Stomach smooth muscle (tissue), 2 donors: Measurements from ENCODE around the gene SENP1.

ENCODE experiments used
- H3K27ac ChIP-seq: one replicate; pipeline ENCODE4 v1.7.0; 2013; ENCODE audit warnings: mild to moderate bottlenecking, low read length, inconsistent platforms
- H3K27me3 ChIP-seq, 2 donors: one replicate each; pipeline ENCODE4 v1.7.0; 2013; ENCODE audit warnings: low read length in 2 of 2; ENCODE audit not compliant: insufficient read depth in 2 of 2, control insufficient read depth in 1 of 2
- H3K36me3 ChIP-seq, 2 donors: one replicate each; pipeline ENCODE4 v1.7.0; 2013; ENCODE audit warnings: low read length in 2 of 2; ENCODE audit not compliant: control insufficient read depth in 2 of 2, insufficient read depth in 2 of 2
- H3K4me1 ChIP-seq: one replicate; pipeline ENCODE4 v1.7.0; 2013; ENCODE audit warnings: low read length; ENCODE audit not compliant: control insufficient read depth, insufficient read depth
- H3K4me3 ChIP-seq, 2 donors: one replicate each; pipeline ENCODE4 v1.7.0; 2013; ENCODE audit warnings: low read length in 2 of 2
- H3K9ac ChIP-seq, 2 donors: one replicate each; pipeline ENCODE4 v1.7.0; 2013; ENCODE audit warnings: low read length in 2 of 2, mild to moderate bottlenecking in 1 of 2
- H3K9me3 ChIP-seq, 2 donors: one replicate each; pipeline ENCODE4 v1.7.0; 2013; ENCODE audit warnings: low read length in 2 of 2; ENCODE audit not compliant: control insufficient read depth in 2 of 2
- donor health status: healthy.
- donor health status: Pancreatic carcinoma.

Gene SENP1

DNA sequence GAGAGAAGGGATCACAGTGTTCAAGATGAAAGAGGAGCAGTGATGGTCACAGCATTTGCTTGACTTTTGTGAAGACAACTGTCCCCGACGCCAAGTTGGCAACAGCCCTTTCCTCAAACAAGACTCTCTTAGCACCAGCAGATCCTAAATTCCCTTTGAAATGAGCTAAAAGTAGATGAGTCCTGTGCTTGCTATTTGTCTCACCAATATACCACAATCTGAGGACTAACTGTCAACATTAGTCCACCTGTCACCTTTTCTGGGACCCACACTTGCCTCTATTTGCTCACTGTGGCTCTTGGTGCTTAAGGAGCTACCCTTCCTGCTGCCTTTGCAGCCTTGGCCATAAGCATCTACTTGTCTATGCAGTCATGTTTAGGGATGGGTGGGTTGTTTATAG, 54.2 kb downstream of the SENP1 start:
- H3K36me3 ChIP-seq = peaks cover 6 to 24% of the 10 kb centered on the region in 2 donors

DNA sequence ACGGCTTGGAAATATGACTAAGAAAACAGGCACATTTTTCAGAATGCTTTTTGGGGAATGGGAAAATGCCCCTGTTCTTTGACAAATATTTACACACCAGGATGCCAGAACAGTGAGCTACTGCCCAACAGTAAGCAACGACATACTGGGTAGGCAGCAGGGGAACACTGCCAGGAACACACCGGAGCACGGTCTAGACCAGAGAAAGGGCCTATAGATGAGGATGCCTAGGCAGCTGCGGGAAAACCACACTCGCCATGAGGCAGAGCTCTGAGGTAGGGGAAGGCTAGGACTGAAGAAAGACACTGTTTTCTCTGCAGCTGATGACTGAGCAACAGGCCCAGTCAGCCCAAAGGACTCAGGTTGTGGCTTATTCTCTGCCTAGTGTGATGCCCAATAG, 55.7 kb downstream of the SENP1 start:
- H3K4me3 ChIP-seq = no peak overlapping the region
- peaks cover 14 to 38% of the 10 kb centered on the region in 2 donors for H3K36me3 ChIP-seq
- no peak overlapping the region for H3K9ac ChIP-seq
- H3K9me3 ChIP-seq = no peaks in the 10 kb centered on the region
- no peaks in the 10 kb centered on the region for H3K4me1 ChIP-seq
- no peak overlapping the region for H3K27ac ChIP-seq
- H3K27me3 ChIP-seq = no peaks in the 10 kb centered on the region

More for the DNA sequence above, 54.2 kb downstream of the SENP1 start:
- no peaks in the 10 kb centered on the region for H3K27me3 ChIP-seq
- no peak overlapping the region for H3K4me3 ChIP-seq
- H3K4me1 ChIP-seq = no peaks in the 10 kb centered on the region
- no peak overlapping the region for H3K27ac ChIP-seq
- H3K9me3 ChIP-seq = no peaks in the 10 kb centered on the region
- no peak overlapping the region for H3K9ac ChIP-seq

- no peak overlapping the region for H3K9ac ChIP-seq
- H3K36me3 ChIP-seq = peaks cover 22 to 44% of the 10 kb centered on the region in 2 donors
- H3K9me3 ChIP-seq = no peaks in the 10 kb centered on the region
- H3K4me1 ChIP-seq = no peaks in the 10 kb centered on the region
- no peak overlapping the region for H3K4me3 ChIP-seq
- H3K27me3 ChIP-seq = no peaks in the 10 kb centered on the region
- no peak overlapping the region for H3K27ac ChIP-seq
Measured at GRCh38 chr12:48045965-48046518, 59.8 kb downstream of the SENP1 start.

GRCh38 chr12:48045061-48045846, 60.6 kb downstream of the SENP1 start:
- no peaks in the 10 kb centered on the region for H3K4me1 ChIP-seq
- no peaks in the 10 kb centered on the region for H3K9me3 ChIP-seq
- H3K36me3 ChIP-seq = peaks cover 22 to 41% of the 10 kb centered on the region in 2 donors
- H3K27me3 ChIP-seq = no peaks in the 10 kb centered on the region
- H3K4me3 ChIP-seq = no peak overlapping the region
- H3K27ac ChIP-seq = no peak overlapping the region
- H3K9ac ChIP-seq = no peak overlapping the region

DNA sequence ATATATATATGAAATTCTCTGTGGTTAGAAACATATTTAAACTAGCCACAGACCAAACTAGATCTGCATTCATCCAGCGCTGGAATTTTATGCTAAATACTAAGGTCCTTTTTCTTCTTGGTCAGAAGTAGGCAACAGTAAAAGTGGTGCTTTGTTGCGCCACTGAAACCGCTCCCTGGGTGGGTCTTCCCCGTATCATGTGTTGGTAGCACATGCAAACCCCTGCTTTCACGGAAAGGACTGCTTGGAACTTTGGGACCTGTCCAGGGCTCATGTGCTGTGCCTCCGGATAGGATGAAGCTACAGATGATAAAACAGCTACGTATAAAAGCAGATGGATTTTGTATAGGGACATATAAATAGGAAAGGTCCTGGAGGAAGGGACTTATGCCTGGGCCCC, 61.5 kb downstream of the SENP1 start:
- Histone ChIP-seq H3K27ac (no peak overlapping the region), H3K4me1 (no peaks in the 10 kb centered on the region), H3K36me3 (peaks cover 22 to 34% of the 10 kb centered on the region in 2 donors), H3K9me3 (no peaks in the 10 kb centered on the region), H3K27me3 (no peaks in the 10 kb centered on the region), H3K9ac (no peak overlapping the region), H3K4me3 (no peak overlapping the region)

GRCh38 chr12:48043771-48044170, 62.1 kb downstream of the SENP1 start:
- no peak overlapping the region for H3K27ac ChIP-seq
- H3K27me3 ChIP-seq = no peaks in the 10 kb centered on the region
- no peak overlapping the region for H3K4me3 ChIP-seq
- no peaks in the 10 kb centered on the region for H3K4me1 ChIP-seq
- peaks cover 22 to 30% of the 10 kb centered on the region in 2 donors for H3K36me3 ChIP-seq
- no peaks in the 10 kb centered on the region for H3K9me3 ChIP-seq
- no peak overlapping the region for H3K9ac ChIP-seq

DNA sequence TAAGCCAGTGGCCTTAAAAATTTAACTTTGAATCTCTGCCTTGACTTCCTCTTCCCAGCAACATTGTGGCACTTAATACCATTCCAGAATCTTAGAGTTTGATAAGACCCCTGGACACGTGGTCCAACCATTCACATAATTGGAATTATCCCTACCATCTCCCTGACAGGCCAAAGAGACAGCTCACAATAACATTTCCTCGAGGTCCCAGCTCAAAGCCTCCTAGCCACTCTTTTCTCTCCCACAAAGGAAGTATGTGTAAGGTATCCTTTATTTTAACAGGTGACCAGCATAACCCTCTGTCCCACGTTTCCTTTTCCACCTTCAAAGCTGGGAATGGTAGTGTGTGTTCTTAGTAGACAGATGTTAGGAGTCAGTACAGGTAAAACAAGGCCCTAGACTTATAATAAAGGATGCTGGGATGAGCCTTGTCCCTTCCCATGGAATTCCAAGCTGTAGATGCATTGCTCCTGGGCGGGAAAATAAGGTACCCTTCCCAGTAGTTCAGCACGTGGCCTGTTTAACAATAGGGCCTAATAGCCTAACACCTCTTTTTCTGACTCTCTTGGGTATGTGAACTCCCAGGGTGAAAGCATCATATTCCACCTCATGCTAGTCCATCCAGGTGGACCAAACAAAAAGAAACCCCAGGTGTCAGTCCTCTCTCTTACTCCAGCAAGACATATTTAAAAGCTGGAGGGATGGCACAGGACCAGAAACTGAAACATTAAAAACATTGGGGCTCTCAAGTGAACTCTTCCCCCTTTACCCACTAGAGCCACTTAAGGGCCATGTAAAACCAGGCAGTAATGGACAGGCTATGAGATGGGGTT, 64.1 kb downstream of the SENP1 start:
- no peak overlapping the region for H3K4me3 ChIP-seq
- H3K4me1 ChIP-seq = no peaks in the 10 kb centered on the region
- H3K27me3 ChIP-seq = peaks cover 0 to 3% of the 10 kb centered on the region in 2 donors
- H3K36me3 ChIP-seq = peaks cover 17 to 20% of the 10 kb centered on the region in 2 donors
- H3K27ac ChIP-seq = no peak overlapping the region
- no peak overlapping the region for H3K9ac ChIP-seq
- H3K9me3 ChIP-seq = no peaks in the 10 kb centered on the region

DNA sequence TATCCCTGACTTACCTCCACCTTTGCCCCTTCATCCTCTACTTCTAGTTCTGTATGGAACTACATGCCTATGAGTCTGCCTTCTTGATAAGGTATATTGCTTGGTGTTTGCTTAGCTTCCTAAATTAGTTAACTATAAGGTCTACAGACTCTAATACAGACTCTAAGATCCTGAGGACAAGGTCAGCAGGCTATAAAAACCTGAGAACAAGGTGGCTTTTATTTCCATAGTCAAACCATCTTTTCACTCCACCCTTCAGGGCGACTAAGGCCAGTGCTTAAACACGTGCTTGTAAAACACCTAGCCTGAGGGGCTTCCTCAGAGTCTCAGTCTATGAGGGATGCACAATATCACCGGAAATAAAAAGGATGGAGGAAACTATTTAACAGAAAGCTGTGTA, 65.5 kb downstream of the SENP1 start:
- no peaks in the 10 kb centered on the region for H3K9me3 ChIP-seq
- H3K36me3 ChIP-seq = peaks cover 8 to 10% of the 10 kb centered on the region in 2 donors
- no peak overlapping the region for H3K27ac ChIP-seq
- no peak overlapping the region for H3K9ac ChIP-seq
- no peak overlapping the region for H3K4me3 ChIP-seq
- no peaks in the 10 kb centered on the region for H3K4me1 ChIP-seq
- peaks cover 0 to 5% of the 10 kb centered on the region in 2 donors for H3K27me3 ChIP-seq

GRCh38 chr12:48039151-48039550, 66.7 kb downstream of the SENP1 start:
- Histone ChIP-seq H3K27me3 (peaks cover 0 to 8% of the 10 kb centered on the region in 2 donors), H3K4me3 (no peak overlapping the region), H3K9me3 (no peaks in the 10 kb centered on the region), H3K9ac (no peak overlapping the region), H3K27ac (no peak overlapping the region), H3K4me1 (no peaks in the 10 kb centered on the region), H3K36me3 (no peaks in the 10 kb centered on the region)

DNA sequence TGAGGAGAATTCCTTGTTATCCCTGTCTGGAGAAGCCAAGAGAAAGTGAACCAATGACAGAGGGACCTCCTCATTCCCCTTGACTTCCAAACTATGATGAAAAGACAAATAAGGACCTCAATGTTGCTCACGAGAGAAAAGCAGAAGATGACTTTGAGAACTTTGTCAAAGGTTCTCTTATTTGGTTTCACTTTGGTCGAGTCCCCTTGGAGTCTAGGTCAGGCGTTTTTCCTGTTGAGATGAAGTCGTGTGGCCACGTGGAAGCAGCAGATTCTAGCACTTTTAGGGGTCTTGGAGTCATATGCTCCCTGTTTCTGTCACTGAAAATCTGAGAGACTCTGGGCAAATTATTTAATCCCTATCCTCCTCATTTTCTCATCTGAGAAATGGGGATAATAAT, 67.8 kb downstream of the SENP1 start:
- Histone ChIP-seq H3K27ac (no peak overlapping the region), H3K36me3 (no peaks in the 10 kb centered on the region), H3K9me3 (no peaks in the 10 kb centered on the region), H3K9ac (no peak overlapping the region), H3K4me3 (no peak overlapping the region), H3K27me3 (peaks cover 0 to 11% of the 10 kb centered on the region in 2 donors), H3K4me1 (no peaks in the 10 kb centered on the region)
